OCI-LY3 (cell line): ENCODE data around the gene HOXD12.

Experiments
- EZH2phosphoT487 ChIP-seq: fragments of 200-600 bp; shearing (Covaris generic); IDR thresholded peaks from 2 replicates; pipeline ENCODE4 v1.6.1; 2018; ENCODE audit warnings: antibody characterized with exemption, mixed run types, low read depth
- TF ChIP-seq, protein P1 (sequence below): fragments of 200-600, 300-600 bp; sonication (generic); IDR thresholded peaks from 2 replicates; pipeline ENCODE4 v1.5.1; 2014; ENCODE audit warnings: antibody characterized with exemption, low read length, low read depth

DNA sequence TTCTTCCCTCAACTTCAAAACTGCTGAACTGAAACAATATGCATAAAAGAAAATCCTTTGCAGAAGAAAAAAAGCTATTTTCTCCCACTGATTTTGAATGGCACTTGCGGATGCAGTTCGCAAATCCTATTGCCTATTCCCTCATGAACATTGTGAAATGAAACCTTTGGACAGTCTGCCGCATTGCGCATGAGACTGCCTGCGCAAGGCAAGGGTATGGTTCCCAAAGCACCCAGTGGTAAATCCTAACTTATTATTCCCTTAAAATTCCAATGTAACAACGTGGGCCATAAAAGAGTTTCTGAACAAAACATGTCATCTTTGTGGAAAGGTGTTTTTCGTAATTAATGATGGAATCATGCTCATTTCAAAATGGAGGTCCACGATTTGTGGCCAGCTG is 38.3 kb downstream of the HOXD12 start:
- TF ChIP-seq EZH2phosphoT487 = no peak
- TF ChIP-seq, protein P1, sequence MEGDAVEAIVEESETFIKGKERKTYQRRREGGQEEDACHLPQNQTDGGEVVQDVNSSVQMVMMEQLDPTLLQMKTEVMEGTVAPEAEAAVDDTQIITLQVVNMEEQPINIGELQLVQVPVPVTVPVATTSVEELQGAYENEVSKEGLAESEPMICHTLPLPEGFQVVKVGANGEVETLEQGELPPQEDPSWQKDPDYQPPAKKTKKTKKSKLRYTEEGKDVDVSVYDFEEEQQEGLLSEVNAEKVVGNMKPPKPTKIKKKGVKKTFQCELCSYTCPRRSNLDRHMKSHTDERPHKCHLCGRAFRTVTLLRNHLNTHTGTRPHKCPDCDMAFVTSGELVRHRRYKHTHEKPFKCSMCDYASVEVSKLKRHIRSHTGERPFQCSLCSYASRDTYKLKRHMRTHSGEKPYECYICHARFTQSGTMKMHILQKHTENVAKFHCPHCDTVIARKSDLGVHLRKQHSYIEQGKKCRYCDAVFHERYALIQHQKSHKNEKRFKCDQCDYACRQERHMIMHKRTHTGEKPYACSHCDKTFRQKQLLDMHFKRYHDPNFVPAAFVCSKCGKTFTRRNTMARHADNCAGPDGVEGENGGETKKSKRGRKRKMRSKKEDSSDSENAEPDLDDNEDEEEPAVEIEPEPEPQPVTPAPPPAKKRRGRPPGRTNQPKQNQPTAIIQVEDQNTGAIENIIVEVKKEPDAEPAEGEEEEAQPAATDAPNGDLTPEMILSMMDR = no peak
